Gastroesophageal sphincter (tissue), 3 donors: ENCODE measurements around the gene SERPINF2.

Experiments used
- CTCF ChIP-seq, 4 experiments: fragments of 200-600 bp in 2 of 4; fragments of 450-650 bp in 2 of 4; sonication (generic) in 1 of 4; IDR thresholded peaks; one replicate each; pipeline ENCODE4 v1.5.1; 2017 to 2019; ENCODE audit warnings: antibody characterized with exemption in 4 of 4, mild to moderate bottlenecking in 2 of 4, moderate library complexity in 2 of 4
- EP300 ChIP-seq: sonication (generic); formaldehyde crosslinking; IDR thresholded peaks from one replicate; pipeline ENCODE4 v1.6.1; 2017; ENCODE audit warnings: antibody characterized with exemption, mild to moderate bottlenecking
- POLR2AphosphoS5 ChIP-seq: sonication (generic); formaldehyde crosslinking; IDR thresholded peaks from one replicate; pipeline ENCODE4 v1.6.1; 2017; ENCODE audit warnings: antibody characterized with exemption

GRCh38 chr17:1743088-1743439 is 393 bp downstream of the SERPINF2 start:
- TF ChIP-seq CTCF (IDR thresholded peaks at IDR 0.05) (no peak), EP300 (no peak), POLR2AphosphoS5 (no peak)
